EL (cell line): ENCODE data around the gene C17orf75.
"Not testable (repeated sequence)": the region's sequence is repeated elsewhere in the genome, so short reads cannot be mapped to it uniquely, and the experiment has no call there.

Experiments used
- DNase-seq: peaks from one replicate; pipeline ENCODE4 v3.0.0-alpha.2; 2016

The C17orf75 gene

GRCh38 chr17:32341857-32342602, at the start of gene C17orf75:
Gene C17orf75 (minus strand): TSS chr17:32342173. CDS start chr17:32342139, 34 bp downstream.
- peak; percentile 77 for DNase-seq

GRCh38 chr17:32388613-32389459, 46.9 kb upstream of the C17orf75 start:
- DNase-seq = no peak

GRCh38 chr17:32388128-32388527, 46.2 kb upstream of the C17orf75 start:
- not testable (repeated sequence) for DNase-seq

GRCh38 chr17:32386844-32387243, 44.9 kb upstream of the C17orf75 start:
- no peak for DNase-seq

GRCh38 chr17:32385971-32386370, 44.0 kb upstream of the C17orf75 start:
- DNase-seq = no peak

- no peak for DNase-seq
Observed at GRCh38 chr17:32385121-32385520, 43.1 kb upstream of the C17orf75 start.

- DNase-seq = no peak
Observed at GRCh38 chr17:32383926-32384434, 42.0 kb upstream of the C17orf75 start.

- DNase-seq = no peak
Observed at GRCh38 chr17:32382526-32383223, 40.7 kb upstream of the C17orf75 start.

- DNase-seq = no peak
Observed at GRCh38 chr17:32370426-32370825, 28.5 kb upstream of the C17orf75 start.

- DNase-seq = no peak
Observed at GRCh38 chr17:32361270-32361669, 19.3 kb upstream of the C17orf75 start.

GRCh38 chr17:32357615-32358014, 15.6 kb upstream of the C17orf75 start:
- no peak for DNase-seq

GRCh38 chr17:32356750-32357149, 14.8 kb upstream of the C17orf75 start:
- no peak for DNase-seq

- no peak for DNase-seq
Observed at GRCh38 chr17:32356378-32356743, 14.4 kb upstream of the C17orf75 start.

GRCh38 chr17:32355649-32356377, 13.8 kb upstream of the C17orf75 start:
- DNase-seq = no peak

- DNase-seq = not testable (repeated sequence)
Observed at GRCh38 chr17:32352734-32353133, 10.8 kb upstream of the C17orf75 start.

GRCh38 chr17:32350666-32351418, 8.9 kb upstream of the C17orf75 start:
- DNase-seq = peak; percentile 58

GRCh38 chr17:32349854-32350665, 8.1 kb upstream of the C17orf75 start, which contains the start of gene ZNF207:
Gene ZNF207 (plus strand): TSS chr17:32350157. CDS start chr17:32350286, 129 bp downstream.
- DNase-seq = peak; percentile 97

- peak; percentile 23 for DNase-seq
Observed at GRCh38 chr17:32349503-32349853, 7.5 kb upstream of the C17orf75 start.

- no peak for DNase-seq
Observed at GRCh38 chr17:32348483-32348800, 6.5 kb upstream of the C17orf75 start.

- no peak for DNase-seq
Observed at GRCh38 chr17:32345951-32346600, 4.1 kb upstream of the C17orf75 start.
